A549 (cell line): ENCODE measurements around the gene PHC2. TPM values are rescaled to one million over a fixed set of nuclear protein-coding genes. Genes with fewer than 3 reads are reported as not detected.

Source experiments
- ATAC-seq, 2 experiments: fragments of 200-7000 bp in 1 of 2; fragments of >200 bp in 1 of 2; cut with Nextera tagmentation in 1 of 2; cut with Tn5 transposase in 1 of 2; 3 replicates each; pipeline versions ENCODE4 v1.8.0 to v1.9.1; 2018 to 2020; ENCODE audit warnings: mild to moderate bottlenecking in 1 of 2, moderate library complexity in 1 of 2
- CTCF ChIA-PET: fragments of 300-600 bp; sonication (Branson Sonifier 250); formaldehyde crosslinking; extraction: SDS; loops from one replicate; lab custom pipeline; 2021; ENCODE audit warnings: antibody characterized with exemption, inconsistent platforms; lab: Yijun Ruan, JAX
- POLR2A ChIA-PET: fragments of 350-600 bp; formaldehyde crosslinking; extraction: SDS; loops from one replicate; lab custom pipeline; 2021; ENCODE audit warnings: antibody characterized with exemption, inconsistent platforms; lab: Yijun Ruan, JAX
- DNase-seq, 2 experiments: peaks; one replicate each; pipeline versions ENCODE4 v3.0.0 to v3.0.0-alpha.2; 2011 to 2016; ENCODE audit warnings: low read depth in 1 of 2, low spot score in 1 of 2
- FAIRE-seq: peaks from 2 replicates; lab custom pipeline; 2011; peaks lifted over from hg19 to GRCh38; lab: Jason Lieb, UNC
- H3K27ac ChIP-seq, 2 experiments: fragments of >200 bp; sonication (Bioruptor Twin); formaldehyde crosslinking; 3 replicates each; pipeline ENCODE4 v1.5.1; 2016 to 2017
- H3K4me1 ChIP-seq: fragments of >200 bp; sonication (Bioruptor Twin); formaldehyde crosslinking; 3 replicates; pipeline ENCODE4 v1.6.1; 2016
- H3K4me2 ChIP-seq: fragments of >200 bp; sonication (Bioruptor Twin); formaldehyde crosslinking; 3 replicates; pipeline ENCODE4 v1.6.1; 2016
- H3K4me3 ChIP-seq: fragments of >200 bp; sonication (Bioruptor Twin); formaldehyde crosslinking; 3 replicates; pipeline ENCODE4 v1.5.1; 2016
- H3K9me3 ChIP-seq: fragments of >200 bp; sonication (Bioruptor Twin); formaldehyde crosslinking; 3 replicates; pipeline ENCODE4 v1.6.1; 2016
- BHLHE40 ChIP-seq: IDR thresholded peaks from 2 replicates; pipeline ENCODE4 v1.6.1; 2012; ENCODE audit warnings: low read depth, low read length, inconsistent platforms
- CBX8 ChIP-seq: fragments of 200-600 bp; sonication (generic); IDR thresholded peaks from 2 replicates; pipeline ENCODE4 v1.6.1; 2016
- CEBPB ChIP-seq, 2 experiments: fragments of >200 bp in 1 of 2; sonication (Bioruptor Twin) in 1 of 2; formaldehyde crosslinking in 1 of 2; IDR thresholded peaks; 2 replicates each; pipeline ENCODE4 v1.6.1; 2012 to 2016
- CHD4 ChIP-seq: fragments of 200-600 bp; sonication (generic); IDR thresholded peaks from 2 replicates; pipeline ENCODE4 v1.6.1; 2016; ENCODE audit warnings: antibody characterized with exemption, mild to moderate bottlenecking, borderline replicate concordance
- EHF ChIP-seq: fragments of 250-450 bp; sonication (Bioruptor Pico); IDR thresholded peaks from 2 replicates; pipeline ENCODE4 v1.5.0; 2020; ENCODE audit warnings: mild to moderate bottlenecking
- EHMT2 ChIP-seq: fragments of 200-600 bp; sonication (generic); IDR thresholded peaks from 2 replicates; pipeline ENCODE4 v1.6.1; 2016; ENCODE audit warnings: antibody characterized with exemption, low read depth, mild to moderate bottlenecking, moderate library complexity
- ESRRA ChIP-seq: fragments of 150-350 bp; IDR thresholded peaks from 2 replicates; pipeline ENCODE4 v1.6.1; 2014; ENCODE audit warnings: mild to moderate bottlenecking, low read length, borderline replicate concordance
- FOXS1 ChIP-seq: fragments of 250-450 bp; sonication (Bioruptor Pico); IDR thresholded peaks from 2 replicates; pipeline ENCODE4 v1.5.0; 2020; ENCODE audit warnings: mild to moderate bottlenecking, moderate library complexity
- GATA3 ChIP-seq: IDR thresholded peaks from 2 replicates; pipeline ENCODE4 v1.6.1; 2012; ENCODE audit warnings: borderline replicate concordance
- HEYL ChIP-seq: fragments of 250-450 bp; sonication (Bioruptor Pico); IDR thresholded peaks from 2 replicates; pipeline ENCODE4 v1.8.0; 2021; ENCODE audit warnings: mild to moderate bottlenecking, moderate library complexity
- HOXA7 ChIP-seq: fragments of 250-450 bp; sonication (Bioruptor Pico); IDR thresholded peaks from 2 replicates; pipeline ENCODE4 v1.5.0; 2020; ENCODE audit warnings: mild to moderate bottlenecking, moderate library complexity
- HOXB13 ChIP-seq: fragments of 250-450 bp; sonication (Bioruptor Pico); IDR thresholded peaks from 2 replicates; pipeline ENCODE4 v1.5.0; 2020; ENCODE audit warnings: low read depth, mild to moderate bottlenecking, moderate library complexity
- JUNB ChIP-seq: fragments of >200 bp; sonication (Bioruptor Twin); formaldehyde crosslinking; IDR thresholded peaks from 2 replicates; pipeline ENCODE4 v1.6.1; 2016
- MAFK ChIP-seq: fragments of 450-650 bp; IDR thresholded peaks from 2 replicates; pipeline ENCODE4 v1.6.1; 2014; ENCODE audit not compliant: partially characterized antibody
- PHF8 ChIP-seq: fragments of 200-600 bp; sonication (generic); IDR thresholded peaks from 2 replicates; pipeline ENCODE4 v1.6.1; 2016; ENCODE audit warnings: low read depth, mild to moderate bottlenecking, antibody characterized with exemption, moderate library complexity, borderline replicate concordance
- POLR2AphosphoS2 ChIP-seq: conservative IDR thresholded peaks from 2 replicates; pipeline ENCODE4 v1.6.1; 2012; ENCODE audit warnings: low read length, improper control_type of control experiment, inconsistent platforms
- RCOR1 ChIP-seq: fragments of 150-350 bp; IDR thresholded peaks from 2 replicates; pipeline ENCODE4 v1.6.1; 2014; ENCODE audit warnings: antibody characterized with exemption, low read length, low read depth
- RFX5 ChIP-seq: fragments of 450-650 bp; IDR thresholded peaks from 2 replicates; pipeline ENCODE4 v1.7.1; 2014; ENCODE audit warnings: antibody characterized with exemption, mild to moderate bottlenecking, moderate library complexity
- SMC3 ChIP-seq: fragments of >200 bp; sonication (Bioruptor Twin); formaldehyde crosslinking; IDR thresholded peaks from 3 replicates; pipeline ENCODE4 v1.6.1; 2018; ENCODE audit warnings: inconsistent platforms
- USF2 ChIP-seq: fragments of 450-650 bp; IDR thresholded peaks from 2 replicates; pipeline ENCODE4 v1.6.1; 2014; ENCODE audit warnings: antibody characterized with exemption
- ZC3H11A ChIP-seq: fragments of 450-650 bp; IDR thresholded peaks from 2 replicates; pipeline ENCODE4 v1.6.1; 2014; ENCODE audit warnings: antibody characterized with exemption, mild to moderate bottlenecking
- ZNF302 ChIP-seq: fragments of 250-450 bp; sonication (Bioruptor Pico); IDR thresholded peaks from 2 replicates; pipeline ENCODE4 v1.9.0; 2021; ENCODE audit warnings: inconsistent platforms, mild to moderate bottlenecking, moderate library complexity
- ZSCAN20 ChIP-seq: fragments of 250-450 bp; sonication (Bioruptor Pico); IDR thresholded peaks from 2 replicates; pipeline ENCODE4 v1.8.0; 2022; ENCODE audit warnings: mild to moderate bottlenecking, moderate library complexity
- WGBS: methylation state at CpG from one replicate; pipeline ENCODE4 v1.1.6; 2017; ENCODE audit errors: missing lambda C conversion rate; 5-methylcytosine and 5-hydroxymethylcytosine counted together
- polyA plus RNA-seq, 4 experiments: library from polyadenylated mRNA; depleted of rRNA in 3 of 4; stranded (reverse); fragments of >200 nt; fragmentation: RNase III in 1 of 4; extraction: RNeasy Plus Mini Kit Qiagen cat#74134 plus additional on column Dnase treatment in 1 of 4; gene quantifications; 2 replicates in 3 of 4; 3 replicates in 1 of 4; pipeline ENCODE4 v1.2.3, GENCODE V29; 2011 to 2017
- TF ChIP-seq, protein P1 (sequence below): fragments of >200 bp; sonication (Bioruptor Twin); formaldehyde crosslinking; IDR thresholded peaks from 3 replicates; pipeline ENCODE4 v1.6.1; 2016
- TF ChIP-seq, protein P2 (sequence below): fragments of 200-600 bp; sonication (generic); IDR thresholded peaks from 2 replicates; pipeline ENCODE4 v1.6.1; 2016; ENCODE audit warnings: antibody characterized with exemption, mild to moderate bottlenecking, moderate library complexity

PHC2 gene
- polyA plus RNA-seq, 2 of the 4 experiments (the other 2 are of a cell fraction): 29.9 to 33.2 TPM

DNA sequence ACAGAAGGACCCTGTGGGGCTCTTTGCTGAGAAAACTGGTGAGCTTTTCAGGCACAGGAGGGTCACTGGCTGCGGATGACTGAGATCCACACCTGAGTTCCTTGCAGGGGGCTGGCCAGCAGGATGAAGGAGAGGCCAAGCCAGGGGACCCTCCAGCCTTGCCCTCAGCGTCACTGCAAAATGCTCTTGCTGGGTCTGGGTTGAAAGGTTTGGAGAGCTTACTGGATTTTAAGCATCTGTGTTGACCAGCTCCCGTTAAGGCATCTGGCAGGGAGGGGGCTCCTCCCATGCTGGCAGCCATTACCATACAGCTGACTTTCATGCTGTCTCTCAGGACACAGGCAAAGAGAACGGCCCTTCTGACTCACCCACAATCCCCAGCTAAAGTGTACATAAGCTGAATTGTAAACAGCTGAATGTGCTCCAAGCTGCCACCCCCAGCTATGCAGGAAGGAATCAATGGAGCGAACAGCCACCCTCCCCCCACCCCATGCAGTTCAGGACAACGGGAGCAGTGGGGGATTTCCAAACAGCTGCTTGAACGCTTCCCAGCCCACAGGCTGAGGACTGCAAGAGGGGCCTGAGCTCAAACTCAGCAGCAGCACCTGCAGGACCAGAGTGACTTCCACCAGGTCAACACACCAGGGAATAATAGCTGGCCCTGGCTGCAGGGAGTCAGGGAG, 88.7 kb downstream of the PHC2 start (continued):
- no peak for TF ChIP-seq HOXB13 (CRISPR knock-in tag)
- TF ChIP-seq ZSCAN20 (CRISPR knock-in tag): no peak

DNA sequence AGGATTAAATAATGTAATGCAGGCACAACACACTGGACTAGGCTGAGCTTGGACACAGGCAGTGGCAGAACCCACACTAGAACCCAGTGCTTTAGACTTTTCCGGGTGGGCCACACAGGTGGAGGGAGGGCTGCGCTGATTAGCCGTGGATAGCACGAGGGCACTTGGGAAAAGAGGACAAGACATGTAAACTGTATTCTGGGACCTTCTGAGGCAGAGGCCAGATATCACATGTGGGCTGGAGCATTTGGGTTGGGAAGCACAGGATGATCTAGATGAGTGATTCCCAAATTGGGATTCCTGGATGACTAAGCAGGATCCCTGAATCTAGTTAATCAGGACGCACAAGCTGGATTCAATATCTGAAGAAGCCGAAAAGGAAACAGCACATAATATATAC, 89.7 kb downstream of the PHC2 start:
- no peak for TF ChIP-seq ZC3H11A
- no peak for TF ChIP-seq PHF8
- TF ChIP-seq BHLHE40: no peak
- no peak for TF ChIP-seq CBX8
- no peak for TF ChIP-seq ESRRA
- no peak for TF ChIP-seq USF2
- no peak for TF ChIP-seq POLR2AphosphoS2
- no peak for TF ChIP-seq RFX5
- no peak for TF ChIP-seq ZNF302
- no peak for TF ChIP-seq EHMT2
- TF ChIP-seq CHD4: no peak
- TF ChIP-seq, all 56 proteins: peak for 0
- DNase-seq (no peak), FAIRE-seq (no peak), ATAC-seq (no peak)
- WGBS: 81% methylated on average over 6 of the region's 6 CpGs
- POLR2A ChIA-PET: interaction anchor here (1.5 kb wide), 1 partner anchor 10 kb away, joined by 3 read pairs; no protein-coding TSS in a partner anchor
- peak overlapping the region; percentile 88 for H3K27ac ChIP-seq
- peaks cover 94% of the 10 kb centered on the region for H3K4me1 ChIP-seq
- no peaks in the 10 kb centered on the region for H3K9me3 ChIP-seq
- CTCF ChIA-PET: interaction anchor here (2.1 kb wide), 1 partner anchor 43 kb away, joined by 7 read pairs; no protein-coding TSS in a partner anchor
- peak overlapping the region; percentile 96 for H3K4me2 ChIP-seq
- no peak overlapping the region for H3K4me3 ChIP-seq

- H3K4me3 ChIP-seq: no peak overlapping the region
- TF ChIP-seq POLR2AphosphoS2: no peak
- no peak for TF ChIP-seq RCOR1
- TF ChIP-seq EHF (CRISPR knock-in tag): no peak
- no peak for TF ChIP-seq BHLHE40
- no peak for TF ChIP-seq SMC3
- TF ChIP-seq ESRRA: no peak
- TF ChIP-seq HEYL (CRISPR knock-in tag): no peak
- TF ChIP-seq CHD4: no peak
- no peak for TF ChIP-seq JUNB
- no peak for TF ChIP-seq MAFK
- TF ChIP-seq FOXS1 (CRISPR knock-in tag): no peak
- no peak for TF ChIP-seq CEBPB (IDR thresholded peaks at IDR 0.05)
- TF ChIP-seq, protein P1, sequence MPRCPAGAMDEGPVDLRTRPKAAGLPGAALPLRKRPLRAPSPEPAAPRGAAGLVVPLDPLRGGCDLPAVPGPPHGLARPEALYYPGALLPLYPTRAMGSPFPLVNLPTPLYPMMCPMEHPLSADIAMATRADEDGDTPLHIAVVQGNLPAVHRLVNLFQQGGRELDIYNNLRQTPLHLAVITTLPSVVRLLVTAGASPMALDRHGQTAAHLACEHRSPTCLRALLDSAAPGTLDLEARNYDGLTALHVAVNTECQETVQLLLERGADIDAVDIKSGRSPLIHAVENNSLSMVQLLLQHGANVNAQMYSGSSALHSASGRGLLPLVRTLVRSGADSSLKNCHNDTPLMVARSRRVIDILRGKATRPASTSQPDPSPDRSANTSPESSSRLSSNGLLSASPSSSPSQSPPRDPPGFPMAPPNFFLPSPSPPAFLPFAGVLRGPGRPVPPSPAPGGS: no peak
- TF ChIP-seq, protein P2, sequence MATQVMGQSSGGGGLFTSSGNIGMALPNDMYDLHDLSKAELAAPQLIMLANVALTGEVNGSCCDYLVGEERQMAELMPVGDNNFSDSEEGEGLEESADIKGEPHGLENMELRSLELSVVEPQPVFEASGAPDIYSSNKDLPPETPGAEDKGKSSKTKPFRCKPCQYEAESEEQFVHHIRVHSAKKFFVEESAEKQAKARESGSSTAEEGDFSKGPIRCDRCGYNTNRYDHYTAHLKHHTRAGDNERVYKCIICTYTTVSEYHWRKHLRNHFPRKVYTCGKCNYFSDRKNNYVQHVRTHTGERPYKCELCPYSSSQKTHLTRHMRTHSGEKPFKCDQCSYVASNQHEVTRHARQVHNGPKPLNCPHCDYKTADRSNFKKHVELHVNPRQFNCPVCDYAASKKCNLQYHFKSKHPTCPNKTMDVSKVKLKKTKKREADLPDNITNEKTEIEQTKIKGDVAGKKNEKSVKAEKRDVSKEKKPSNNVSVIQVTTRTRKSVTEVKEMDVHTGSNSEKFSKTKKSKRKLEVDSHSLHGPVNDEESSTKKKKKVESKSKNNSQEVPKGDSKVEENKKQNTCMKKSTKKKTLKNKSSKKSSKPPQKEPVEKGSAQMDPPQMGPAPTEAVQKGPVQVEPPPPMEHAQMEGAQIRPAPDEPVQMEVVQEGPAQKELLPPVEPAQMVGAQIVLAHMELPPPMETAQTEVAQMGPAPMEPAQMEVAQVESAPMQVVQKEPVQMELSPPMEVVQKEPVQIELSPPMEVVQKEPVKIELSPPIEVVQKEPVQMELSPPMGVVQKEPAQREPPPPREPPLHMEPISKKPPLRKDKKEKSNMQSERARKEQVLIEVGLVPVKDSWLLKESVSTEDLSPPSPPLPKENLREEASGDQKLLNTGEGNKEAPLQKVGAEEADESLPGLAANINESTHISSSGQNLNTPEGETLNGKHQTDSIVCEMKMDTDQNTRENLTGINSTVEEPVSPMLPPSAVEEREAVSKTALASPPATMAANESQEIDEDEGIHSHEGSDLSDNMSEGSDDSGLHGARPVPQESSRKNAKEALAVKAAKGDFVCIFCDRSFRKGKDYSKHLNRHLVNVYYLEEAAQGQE: no peak
- TF ChIP-seq HOXA7 (CRISPR knock-in tag): no peak
- no peak for TF ChIP-seq GATA3
- no CpG with 5 or more reads among the region's 2 CpGs for WGBS
- ATAC-seq: no peak
- ChIA-PET CTCF (interaction anchor here (1.2 to 1.7 kb wide), 3 partner anchors 29 to 117 kb away, joined by 4 to 7 read pairs (median 5); no protein-coding TSS in a partner anchor), POLR2A (no interaction called here)
- H3K4me2 ChIP-seq: peak overlapping the region; percentile 47
- no peak for DNase-seq
- no peak for FAIRE-seq
- peaks cover 77% of the 10 kb centered on the region for H3K4me1 ChIP-seq
- H3K9me3 ChIP-seq: no peaks in the 10 kb centered on the region
- H3K27ac ChIP-seq: peak overlapping the region; percentile 49 to 63; a peak in 4 of 6 replicates
Measured at GRCh38 chr1:33339413-33339812, 91.5 kb downstream of the PHC2 start.
